Activated T-cell treated with anti-CD3 and anti-CD28 coated beads, Interleukin-2, amount 50 U/mL, for 24 hours (primary cell): Measurements from ENCODE around the gene DCK.
"Not testable (repeated sequence)": the region's sequence is repeated elsewhere in the genome, so short reads cannot be mapped to it uniquely, and the experiment has no call there.

Source experiments
- DNase-seq: peaks from one replicate; pipeline ENCODE4 v3.0.0-alpha.2; 2020
- H3K27ac Mint-ChIP-seq: 2 replicates; pipeline ENCODE4 v1.8.0; 2020; ENCODE audit warnings: mild to moderate bottlenecking, mixed read lengths
- H3K27me3 Mint-ChIP-seq: 2 replicates; pipeline ENCODE4 v1.8.0; 2020; ENCODE audit warnings: mixed read lengths
- H3K36me3 Mint-ChIP-seq: 2 replicates; pipeline ENCODE4 v1.8.0; 2020; ENCODE audit warnings: low read depth, mixed read lengths
- H3K4me1 Mint-ChIP-seq: 2 replicates; pipeline ENCODE4 v1.8.0; 2020; ENCODE audit warnings: low read depth, mixed read lengths
- H3K4me3 Mint-ChIP-seq: 2 replicates; pipeline ENCODE4 v1.8.0; 2020; ENCODE audit warnings: mild to moderate bottlenecking, moderate library complexity, mixed read lengths
- H3K9me3 Mint-ChIP-seq: 2 replicates; pipeline ENCODE4 v1.8.0; 2020; ENCODE audit warnings: mixed read lengths

Gene DCK

DNA sequence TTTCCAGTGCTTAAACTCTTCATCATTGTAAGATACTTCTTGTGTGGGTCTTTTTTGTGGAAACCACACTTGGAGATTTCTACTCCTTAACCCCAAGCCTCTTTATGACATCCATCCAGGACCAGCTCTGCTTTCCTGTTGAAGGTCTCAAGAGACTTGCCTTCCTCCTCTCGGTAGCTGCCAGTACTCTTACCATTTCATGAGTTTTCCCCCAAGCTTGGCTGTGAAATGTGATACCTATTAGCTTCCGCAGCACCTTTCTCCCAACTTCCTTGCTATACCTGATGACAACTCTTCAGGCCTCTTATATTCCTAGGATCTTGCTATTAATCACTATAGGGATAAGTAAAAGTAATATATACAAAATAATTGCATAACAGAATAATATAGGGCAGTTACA, 1.9 kb upstream of the DCK start:
- peaks cover 34% of the 10 kb centered on the region for H3K36me3 Mint-ChIP-seq
- peaks cover 33% of the 10 kb centered on the region for H3K4me1 Mint-ChIP-seq
- H3K4me3 Mint-ChIP-seq: no peak overlapping the region
- H3K27ac Mint-ChIP-seq: no peak overlapping the region
- no peak for DNase-seq
- H3K27me3 Mint-ChIP-seq: no peaks in the 10 kb centered on the region
- H3K9me3 Mint-ChIP-seq: no peaks in the 10 kb centered on the region

- Mint-ChIP-seq H3K4me3 (peak overlapping the region; percentile 96), H3K9me3 (no peaks in the 10 kb centered on the region), H3K27ac (peak overlapping the region; percentile 93), H3K27me3 (no peaks in the 10 kb centered on the region), H3K4me1 (peaks cover 41% of the 10 kb centered on the region), H3K36me3 (peaks cover 40% of the 10 kb centered on the region)
- DNase-seq: no peak
These were observed 1.0 kb upstream of the DCK start for GRCh38 chr4:70992391-70992881.

DNA sequence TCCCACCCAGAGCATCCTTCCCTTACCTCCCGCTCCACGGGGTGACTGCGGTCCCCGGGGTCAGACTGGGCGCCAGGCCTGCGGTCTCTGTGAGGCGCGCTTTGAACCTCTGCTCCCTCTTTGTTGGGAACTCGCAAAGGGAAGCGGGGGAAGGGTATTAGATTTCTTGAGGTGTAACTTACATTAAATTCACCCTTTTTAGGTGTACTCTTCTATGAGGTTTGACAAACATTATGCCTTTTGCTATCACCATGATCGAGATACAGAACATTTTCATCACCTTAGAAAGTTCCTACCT, 569 bp downstream of the DCK start:
- Mint-ChIP-seq H3K36me3 (peaks cover 54% of the 10 kb centered on the region), H3K9me3 (no peaks in the 10 kb centered on the region), H3K27me3 (no peaks in the 10 kb centered on the region), H3K4me3 (peak overlapping the region; percentile 96), H3K4me1 (peaks cover 52% of the 10 kb centered on the region), H3K27ac (peak overlapping the region; percentile 93)
- no peak for DNase-seq

DNA sequence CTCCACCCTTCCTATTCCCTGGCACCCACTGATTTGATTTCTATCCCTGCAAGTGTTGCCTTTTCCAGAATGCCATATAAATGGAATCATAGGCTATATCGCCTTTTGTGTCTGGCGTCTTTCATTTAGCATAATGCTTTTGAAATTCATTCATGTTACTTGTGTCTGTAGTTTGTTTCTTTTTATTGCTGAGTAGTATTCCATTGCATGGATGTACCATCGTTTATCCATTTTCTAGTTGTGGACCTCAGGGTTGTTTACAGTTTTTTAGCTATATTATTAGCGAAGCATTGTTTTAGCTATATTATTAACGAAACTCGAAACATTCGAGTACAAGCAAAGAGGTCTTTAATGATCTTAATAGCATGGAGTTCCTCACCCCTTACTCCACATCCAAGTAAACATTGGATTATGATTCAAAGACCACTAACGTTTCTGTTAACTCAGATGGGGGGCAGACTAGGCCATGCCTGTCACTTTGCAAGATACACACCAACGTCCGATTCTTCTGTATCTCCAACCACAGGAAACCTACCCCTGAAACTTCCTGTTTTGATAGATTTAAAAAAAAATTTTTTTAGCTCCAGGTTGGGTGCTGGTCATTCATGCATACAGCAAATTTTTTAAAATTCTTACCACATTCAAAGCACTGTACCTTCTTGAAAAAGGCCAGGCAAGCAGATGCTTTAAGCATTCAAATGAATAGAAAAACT, 1.1 kb downstream of the DCK start:
- DNase-seq: no peak
- peak overlapping the region; percentile 96 for H3K4me3 Mint-ChIP-seq
- peaks cover 59% of the 10 kb centered on the region for H3K36me3 Mint-ChIP-seq
- no peaks in the 10 kb centered on the region for H3K9me3 Mint-ChIP-seq
- H3K27me3 Mint-ChIP-seq: no peaks in the 10 kb centered on the region
- H3K4me1 Mint-ChIP-seq: peaks cover 58% of the 10 kb centered on the region
- H3K27ac Mint-ChIP-seq: peak overlapping the region; percentile 93

- DNase-seq: peak; percentile 40
- Mint-ChIP-seq H3K27ac (peak overlapping the region; percentile 93), H3K27me3 (no peaks in the 10 kb centered on the region), H3K36me3 (peaks cover 73% of the 10 kb centered on the region), H3K9me3 (no peaks in the 10 kb centered on the region), H3K4me3 (peak overlapping the region; percentile 96), H3K4me1 (peaks cover 71% of the 10 kb centered on the region)
These were observed 2.5 kb downstream of the DCK start for GRCh38 chr4:70996018-70996360.

GRCh38 chr4:70997036-70997435, 3.6 kb downstream of the DCK start:
- DNase-seq: no peak
- peaks cover 80% of the 10 kb centered on the region for H3K4me1 Mint-ChIP-seq
- peak overlapping the region; percentile 93 for H3K27ac Mint-ChIP-seq
- H3K4me3 Mint-ChIP-seq: peak overlapping the region; percentile 96
- peaks cover 84% of the 10 kb centered on the region for H3K36me3 Mint-ChIP-seq
- H3K27me3 Mint-ChIP-seq: no peaks in the 10 kb centered on the region
- peaks cover under 1% of the 10 kb centered on the region for H3K9me3 Mint-ChIP-seq

DNA sequence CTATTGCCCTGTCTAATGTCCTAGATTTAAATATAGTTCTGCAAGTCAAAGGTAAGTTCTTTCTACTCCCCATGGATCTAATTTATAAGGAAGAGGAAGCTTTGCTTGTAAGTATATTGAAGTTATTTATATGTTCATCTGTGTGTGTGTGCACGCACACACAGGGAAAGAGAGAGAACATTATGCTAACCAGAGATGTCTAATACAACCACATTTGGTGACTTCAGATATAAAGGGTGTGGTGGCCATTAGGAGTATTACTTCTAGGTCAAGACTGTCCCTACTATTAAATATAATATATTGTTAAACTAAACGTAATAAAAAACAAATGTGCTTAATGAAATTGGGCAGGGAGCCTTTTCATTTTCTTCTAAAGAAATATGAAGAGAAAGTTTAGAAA, 4.1 kb downstream of the DCK start:
- no peak for DNase-seq
- Mint-ChIP-seq H3K36me3 (peaks cover 89% of the 10 kb centered on the region), H3K9me3 (peaks cover 2% of the 10 kb centered on the region), H3K27ac (peak overlapping the region; percentile 93), H3K4me1 (peaks cover 81% of the 10 kb centered on the region), H3K27me3 (no peaks in the 10 kb centered on the region), H3K4me3 (peak overlapping the region; percentile 96)

- Mint-ChIP-seq H3K36me3 (peaks cover 89% of the 10 kb centered on the region), H3K4me1 (peaks cover 94% of the 10 kb centered on the region)
- H3K27ac Mint-ChIP-seq, H3K27me3 Mint-ChIP-seq, H3K4me3 Mint-ChIP-seq, DNase-seq, H3K9me3 Mint-ChIP-seq: not testable (repeated sequence)
These were observed 6.2 kb downstream of the DCK start for GRCh38 chr4:70999639-71000038.

DNA sequence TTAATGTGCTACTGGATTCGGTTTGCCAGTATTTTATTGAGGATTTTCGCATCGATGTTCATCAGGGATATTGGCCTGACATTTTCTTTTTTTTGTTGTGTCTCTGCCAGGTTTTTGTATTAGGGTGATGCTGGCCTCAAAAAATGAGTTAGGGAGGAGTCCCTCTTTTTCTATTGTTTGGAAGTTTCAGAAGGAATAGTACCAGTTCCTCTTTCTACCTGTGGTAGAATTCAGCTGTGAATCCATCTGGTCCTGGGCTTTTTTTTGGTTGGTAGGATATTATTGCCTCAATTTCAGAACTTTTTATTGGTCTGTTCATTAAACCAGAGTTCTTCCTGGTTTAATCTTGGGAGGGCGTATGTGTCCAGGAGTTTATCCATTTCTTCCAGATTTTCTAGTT, 7.9 kb downstream of the DCK start:
- Mint-ChIP-seq H3K4me1 (peaks cover 87% of the 10 kb centered on the region), H3K36me3 (peaks cover 72% of the 10 kb centered on the region)
- H3K27ac Mint-ChIP-seq, H3K27me3 Mint-ChIP-seq, H3K9me3 Mint-ChIP-seq, H3K4me3 Mint-ChIP-seq, DNase-seq: not testable (repeated sequence)

DNA sequence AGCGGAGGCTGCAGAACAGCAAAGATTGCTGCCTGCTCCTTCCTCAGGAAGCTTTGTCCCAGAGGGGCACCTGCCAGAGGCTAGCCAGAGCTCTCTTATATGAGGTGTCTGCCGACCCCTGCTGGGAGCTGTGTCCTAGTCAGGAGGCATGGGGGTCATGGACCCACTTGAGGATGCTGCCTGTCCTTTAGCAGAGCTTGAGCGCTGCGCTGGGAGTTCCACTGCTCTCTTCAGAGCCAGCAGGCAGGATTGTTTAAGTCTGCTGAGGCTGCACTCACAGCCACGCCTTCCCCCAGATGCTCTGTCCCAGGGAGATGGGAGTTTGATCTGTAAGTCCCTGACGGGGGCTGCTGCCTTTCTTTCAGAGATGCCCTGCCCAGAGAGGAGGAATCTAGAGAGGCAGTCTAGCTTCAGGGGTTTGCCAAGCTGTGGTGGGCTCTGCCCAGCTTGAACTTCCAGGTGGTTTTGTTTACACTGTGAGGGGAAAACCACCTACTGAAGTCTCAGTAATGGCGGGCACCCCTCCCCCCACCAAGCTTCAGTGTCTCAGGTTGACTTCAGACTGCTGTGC, 10.9 kb downstream of the DCK start:
- peaks cover 63% of the 10 kb centered on the region for H3K36me3 Mint-ChIP-seq

GRCh38 chr4:71005025-71005424, 11.6 kb downstream of the DCK start:
- H3K9me3 Mint-ChIP-seq, DNase-seq, H3K27me3 Mint-ChIP-seq, H3K4me3 Mint-ChIP-seq: not testable (repeated sequence)
- peaks cover 86% of the 10 kb centered on the region for H3K4me1 Mint-ChIP-seq
- H3K27ac Mint-ChIP-seq: peak overlapping the region; percentile 84
- H3K36me3 Mint-ChIP-seq: peaks cover 61% of the 10 kb centered on the region

More for the DNA sequence above, 10.9 kb downstream of the DCK start:
- peaks cover 86% of the 10 kb centered on the region for H3K4me1 Mint-ChIP-seq
- H3K9me3 Mint-ChIP-seq: peaks cover 2% of the 10 kb centered on the region
- peak; percentile 60 for DNase-seq
- H3K4me3 Mint-ChIP-seq: peak overlapping the region; percentile 43
- no peaks in the 10 kb centered on the region for H3K27me3 Mint-ChIP-seq
- peak overlapping the region; percentile 84 for H3K27ac Mint-ChIP-seq

DNA sequence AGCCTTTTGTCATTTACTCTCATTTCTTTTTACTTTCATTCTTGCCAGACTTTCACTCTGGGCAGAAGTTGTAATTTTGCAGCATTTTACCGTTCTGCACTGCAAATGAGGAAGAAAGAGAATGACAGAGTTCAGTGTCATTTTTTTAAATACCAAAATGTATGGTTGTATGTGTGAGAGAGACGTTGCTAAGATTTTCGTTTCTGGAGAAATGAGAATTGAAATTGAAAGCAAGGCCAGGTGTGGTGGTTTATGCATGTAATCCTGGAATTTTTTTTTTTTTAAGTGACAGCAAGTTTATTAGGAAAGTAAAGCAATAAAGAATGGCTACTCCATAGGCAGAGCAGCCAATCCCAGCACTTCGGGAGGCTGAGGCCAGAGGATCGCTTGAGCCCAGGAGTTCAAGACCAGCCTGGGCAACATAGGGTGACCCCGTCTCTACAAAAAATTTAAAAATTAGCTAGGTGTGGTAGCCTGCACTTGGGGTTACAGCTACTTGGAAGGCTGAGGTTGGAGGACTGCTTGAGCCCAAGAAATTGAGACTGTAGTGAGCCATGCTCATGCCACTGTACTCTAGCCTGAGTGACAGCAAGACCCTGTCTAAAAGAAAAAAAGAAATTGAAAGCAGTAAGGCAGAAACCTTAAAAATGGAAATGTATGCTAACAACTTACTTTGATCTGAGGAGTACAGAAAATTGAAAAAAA, 12.9 kb downstream of the DCK start:
- Mint-ChIP-seq H3K9me3 (peaks cover 2% of the 10 kb centered on the region), H3K27me3 (no peaks in the 10 kb centered on the region), H3K27ac (peak overlapping the region; percentile 93), H3K4me3 (peak overlapping the region; percentile 9), H3K36me3 (peaks cover 52% of the 10 kb centered on the region), H3K4me1 (peaks cover 76% of the 10 kb centered on the region)
- DNase-seq: peak; percentile 41

DNA sequence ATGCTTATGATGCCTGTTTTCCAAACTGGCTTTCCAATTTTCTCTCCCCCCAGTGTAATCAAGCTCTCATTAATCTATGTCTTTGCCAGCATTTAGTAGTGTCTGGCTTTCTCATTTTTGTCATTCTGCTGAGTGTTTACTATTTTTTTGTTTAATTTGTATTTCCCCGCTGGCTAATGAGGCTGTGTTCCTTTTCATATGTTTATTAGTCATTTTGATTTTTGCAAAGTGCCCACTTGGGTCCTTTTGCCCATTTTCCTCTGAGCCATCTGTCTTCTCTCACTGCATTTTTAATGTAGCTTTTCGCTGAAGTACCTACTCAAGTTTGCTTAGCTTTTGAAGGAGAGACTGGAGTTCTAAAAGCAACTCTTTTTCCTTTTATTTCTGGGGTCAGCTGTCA, 14.7 kb downstream of the DCK start:
- Mint-ChIP-seq H3K27ac (peak overlapping the region; percentile 69), H3K36me3 (peaks cover 52% of the 10 kb centered on the region), H3K4me3 (no peak overlapping the region), H3K27me3 (no peaks in the 10 kb centered on the region), H3K4me1 (peaks cover 60% of the 10 kb centered on the region), H3K9me3 (no peaks in the 10 kb centered on the region)
- no peak for DNase-seq

DNA sequence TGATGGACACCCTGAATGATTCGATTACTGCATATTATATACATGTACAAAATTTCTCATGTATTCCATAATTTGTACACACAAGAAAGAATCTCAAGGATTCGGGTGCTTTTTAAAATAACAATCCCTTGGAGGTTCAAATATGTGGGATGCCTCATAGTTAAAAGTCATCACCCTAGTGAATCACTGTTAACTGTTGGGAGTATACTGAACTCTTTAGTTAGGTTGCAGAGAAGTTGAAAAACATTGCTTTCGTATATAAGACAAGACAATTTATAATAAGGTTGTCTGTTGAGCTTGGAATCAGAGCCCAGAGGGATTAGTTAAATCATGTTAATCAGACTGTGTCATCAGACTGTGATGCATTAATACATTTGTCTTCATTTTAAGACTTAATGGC, 15.6 kb downstream of the DCK start:
- Mint-ChIP-seq H3K27ac (peak overlapping the region; percentile 87), H3K4me1 (peaks cover 51% of the 10 kb centered on the region), H3K36me3 (peaks cover 52% of the 10 kb centered on the region), H3K27me3 (no peaks in the 10 kb centered on the region), H3K4me3 (no peak overlapping the region), H3K9me3 (no peaks in the 10 kb centered on the region)
- DNase-seq: no peak
